PC-3 (cell line): ENCODE measurements around the gene PRDX5. TPM values are rescaled to one million over a fixed set of nuclear protein-coding genes. Genes with fewer than 3 reads are reported as not detected.
A peak's percentile ranks its signal among the peaks of the same experiment; 100 is the strongest.

Experiments used
- ATAC-seq: fragments of 200-7000 bp; cut with Tn5 transposase; 2 replicates; pipeline ENCODE4 v1.9.1; 2020; ENCODE audit warnings: mild to moderate bottlenecking, moderate library complexity
- BruUV-seq: library from RNA; stranded (reverse); fragments of 400-500 nt; replicated peaks from 2 replicates; lab custom pipeline; 2021; lab: Mats Ljungman, UMichigan
- CTCF ChIA-PET: fragments of 300-600 bp; sonication (Branson Sonifier 250); formaldehyde crosslinking; loops from one replicate; lab custom pipeline; 2022; ENCODE audit warnings: antibody characterized with exemption; lab: Charles Lee
- POLR2A ChIA-PET: fragments of 300-600 bp; sonication (Branson Sonifier 250); formaldehyde crosslinking; loops from one replicate; lab custom pipeline; 2022; ENCODE audit warnings: antibody characterized with exemption; ENCODE audit not compliant: unreplicated experiment; lab: Charles Lee
- DNase-seq: peaks from one replicate; pipeline ENCODE4 v3.0.0-alpha.2; 2015
- H2AFZ ChIP-seq: fragments of 300-600 bp; sonication (generic); 2 replicates; pipeline ENCODE4 v1.6.0; 2016; ENCODE audit warnings: antibody characterized with exemption, low read length
- H3F3A ChIP-seq: fragments of 300-600 bp; sonication (generic); one replicate; pipeline ENCODE4 v1.6.0; 2017; ENCODE audit warnings: antibody characterized with exemption, low read length, control low read depth, mild to moderate bottlenecking; ENCODE audit not compliant: unreplicated experiment
- H3K27ac ChIP-seq: fragments of 300-600 bp; sonication (generic); 2 replicates; pipeline ENCODE4 v1.5.1; 2016; ENCODE audit warnings: mild to moderate bottlenecking, low read length
- H3K27me3 ChIP-seq: fragments of 300-600 bp; sonication (generic); 2 replicates; pipeline ENCODE4 v1.6.1; 2016; ENCODE audit warnings: low read length, mixed read lengths
- H3K36me3 ChIP-seq: fragments of 300-600 bp; sonication (generic); 2 replicates; pipeline ENCODE4 v1.6.1; 2016; ENCODE audit warnings: low read depth, mixed run types, low read length, mixed read lengths
- H3K4me1 ChIP-seq: fragments of 300-600 bp; sonication (generic); 2 replicates; pipeline ENCODE4 v1.5.1; 2016; ENCODE audit warnings: low read length; ENCODE audit not compliant: insufficient read depth
- H3K4me2 ChIP-seq: fragments of 300-600 bp; sonication (generic); 2 replicates; pipeline ENCODE4 v1.6.0; 2016; ENCODE audit warnings: low read length
- H3K4me3 ChIP-seq: fragments of 300-600 bp; sonication (generic); 2 replicates; pipeline ENCODE4 v1.5.1; 2016; ENCODE audit warnings: mild to moderate bottlenecking, low read length, mixed read lengths
- H3K79me2 ChIP-seq: fragments of 300-600 bp; sonication (generic); 2 replicates; pipeline ENCODE4 v1.6.1; 2017; ENCODE audit warnings: low read length, mixed read lengths
- H3K9ac ChIP-seq: fragments of 300-600 bp; sonication (generic); 2 replicates; pipeline ENCODE4 v1.6.0; 2016; ENCODE audit warnings: mild to moderate bottlenecking, low read length
- H3K9me2 ChIP-seq: fragments of 300-600 bp; sonication (generic); replicated peaks from 2 replicates; pipeline ENCODE4 v1.6.1; 2016; ENCODE audit warnings: mixed run types, low read length, mixed read lengths
- H3K9me3 ChIP-seq: fragments of 300-600 bp; sonication (generic); 2 replicates; pipeline ENCODE4 v1.6.1; 2016; ENCODE audit warnings: low read length, mixed read lengths
- H4K20me1 ChIP-seq: fragments of 300-600 bp; sonication (generic); 2 replicates; pipeline ENCODE4 v1.6.1; 2016; ENCODE audit warnings: low read length, mixed read lengths
- EZH2 ChIP-seq: fragments of 300-600 bp; sonication (generic); IDR thresholded peaks from one replicate; pipeline ENCODE4 v1.6.1; 2017; ENCODE audit warnings: antibody characterized with exemption, mild to moderate bottlenecking, low read length; ENCODE audit not compliant: unreplicated experiment
- EZH2phosphoT487 ChIP-seq: fragments of 300-600 bp; sonication (generic); IDR thresholded peaks from 2 replicates; pipeline ENCODE4 v1.6.1; 2018; ENCODE audit warnings: mild to moderate bottlenecking, antibody characterized with exemption, low read length, borderline replicate concordance
- intact Hi-C: fragments of 100-400 bp; cut with micrococcal nuclease; formaldehyde crosslinking; loops from 2 replicates; pipeline ENCODE4 v1.9.0; 2023
- total RNA-seq: library from RNA; depleted of rRNA; stranded (reverse); fragments of >200 nt; gene quantifications from 2 replicates; pipeline ENCODE4 v1.2.3, GENCODE V29; 2014
- TF ChIP-seq, protein P1 (sequence below): fragments of 300-600 bp; sonication (generic); conservative IDR thresholded peaks from 2 replicates; pipeline ENCODE4 v1.5.1; 2017; ENCODE audit warnings: antibody characterized with exemption, low read depth, mild to moderate bottlenecking, low read length

PRDX5 gene
- total RNA-seq, 1 experiment from 2014 or later: 467 TPM

- Histone ChIP-seq H4K20me1 (no peaks in the 10 kb centered on the region), H3K4me2 (peak overlapping the region; percentile 92), H3K4me3 (peak overlapping the region; percentile 74), H3K9me3 (no peaks in the 10 kb centered on the region), H3F3A (no peaks in the 10 kb centered on the region), H3K79me2 (peaks cover 29% of the 10 kb centered on the region), H3K36me3 (no peaks in the 10 kb centered on the region), H3K27me3 (peaks cover 12% of the 10 kb centered on the region), H3K9ac (peak overlapping the region; percentile 65), H3K9me2 (no peaks in the 10 kb centered on the region), H2AFZ (peak overlapping the region; percentile 86), H3K27ac (peak overlapping the region; percentile 85), H3K4me1 (peaks cover 35% of the 10 kb centered on the region)
- DNase-seq: peak; percentile 95
- TF ChIP-seq, protein P1, sequence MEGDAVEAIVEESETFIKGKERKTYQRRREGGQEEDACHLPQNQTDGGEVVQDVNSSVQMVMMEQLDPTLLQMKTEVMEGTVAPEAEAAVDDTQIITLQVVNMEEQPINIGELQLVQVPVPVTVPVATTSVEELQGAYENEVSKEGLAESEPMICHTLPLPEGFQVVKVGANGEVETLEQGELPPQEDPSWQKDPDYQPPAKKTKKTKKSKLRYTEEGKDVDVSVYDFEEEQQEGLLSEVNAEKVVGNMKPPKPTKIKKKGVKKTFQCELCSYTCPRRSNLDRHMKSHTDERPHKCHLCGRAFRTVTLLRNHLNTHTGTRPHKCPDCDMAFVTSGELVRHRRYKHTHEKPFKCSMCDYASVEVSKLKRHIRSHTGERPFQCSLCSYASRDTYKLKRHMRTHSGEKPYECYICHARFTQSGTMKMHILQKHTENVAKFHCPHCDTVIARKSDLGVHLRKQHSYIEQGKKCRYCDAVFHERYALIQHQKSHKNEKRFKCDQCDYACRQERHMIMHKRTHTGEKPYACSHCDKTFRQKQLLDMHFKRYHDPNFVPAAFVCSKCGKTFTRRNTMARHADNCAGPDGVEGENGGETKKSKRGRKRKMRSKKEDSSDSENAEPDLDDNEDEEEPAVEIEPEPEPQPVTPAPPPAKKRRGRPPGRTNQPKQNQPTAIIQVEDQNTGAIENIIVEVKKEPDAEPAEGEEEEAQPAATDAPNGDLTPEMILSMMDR: peak; percentile 99
- no peak for TF ChIP-seq EZH2phosphoT487
- ATAC-seq: peak; percentile 30
- ChIA-PET CTCF (interaction anchor here (0.6 to 2.0 kb wide), 12 partner anchors 13 to 1419 kb away, joined by 3 to 20 read pairs (median 6); partner anchors contain the start of genes PRDX5 and TRMT112), POLR2A (interaction anchor here (0.6 to 1.6 kb wide), 2 partner anchors 13 to 50 kb away, joined by 20 to 27 read pairs; partner anchors contain the start of genes PRDX5 and TRMT112)
- TSS peak; percentile 97 for BruUV-seq
- intact Hi-C loops: loop anchor here (1.0 to 2.0 kb wide), 6 partner anchors 13 to 118 kb away; partner anchors contain the start of genes FKBP2, STIP1 and TRMT112
These were observed 13.4 kb upstream of the PRDX5 start for GRCh38 chr11:64304316-64305072.

- no TSS peak for BruUV-seq
- no peaks in the 10 kb centered on the region for H3K36me3 ChIP-seq
- CTCF ChIA-PET: interaction anchor here (0.6 to 2.0 kb wide), 10 partner anchors 13 to 970 kb away, joined by 3 to 20 read pairs (median 9); partner anchors contain the start of genes PRDX5 and TRMT112
- peaks cover 35% of the 10 kb centered on the region for H3K79me2 ChIP-seq
- H3K4me2 ChIP-seq: peak within 1 kb of the TSS; percentile 92
- no peaks in the 10 kb centered on the region for H4K20me1 ChIP-seq
- H3K27me3 ChIP-seq: peaks cover 5% of the 10 kb centered on the region
- peak; percentile 100 for DNase-seq
- no peaks in the 10 kb centered on the region for H3K9me2 ChIP-seq
- peak within 1 kb of the TSS; percentile 81 for H3K4me3 ChIP-seq
- peak; percentile 70 for ATAC-seq
- H3K9me3 ChIP-seq: no peaks in the 10 kb centered on the region
- H3K9ac ChIP-seq: peak within 1 kb of the TSS; percentile 88
- H3F3A ChIP-seq: no peaks in the 10 kb centered on the region
- peak within 1 kb of the TSS; percentile 86 for H2AFZ ChIP-seq
- H3K27ac ChIP-seq: peak within 1 kb of the TSS; percentile 85
- intact Hi-C loops: loop anchor here (1.0 to 2.0 kb wide), 6 partner anchors 12 to 119 kb away; partner anchors contain the start of genes FKBP2, STIP1 and TRMT112
- POLR2A ChIA-PET: interaction anchor here (0.6 to 1.6 kb wide), 2 partner anchors 12 to 50 kb away, joined by 20 to 27 read pairs; partner anchors contain the start of genes PRDX5 and TRMT112
- H3K4me1 ChIP-seq: peaks cover 28% of the 10 kb centered on the region
- TF ChIP-seq EZH2phosphoT487: no peak
- TF ChIP-seq EZH2: no peak
- TF ChIP-seq, protein P1: no peak
These were observed 12.7 kb upstream of the PRDX5 start, which contains the start of gene ESRRA for GRCh38 chr11:64305075-64305690. Gene ESRRA (plus strand): TSS chr11:64305524. CDS start chr11:64307180, 1,656 bp downstream.
